GM12872 (cell line): ENCODE measurements around the gene PTPRN2.

Experiments
- CTCF ChIP-seq: IDR thresholded peaks from 3 replicates; pipeline ENCODE4 v1.5.1; 2011; ENCODE audit warnings: low read depth, mild to moderate bottlenecking, low read length, moderate library complexity; ENCODE audit not compliant: insufficient read depth

PTPRN2 gene

GRCh38 chr7:158175779-158176178, 411.8 kb downstream of the PTPRN2 start:
- TF ChIP-seq CTCF, result no peak

GRCh38 chr7:158174947-158175346, 412.7 kb downstream of the PTPRN2 start:
- TF ChIP-seq CTCF, result no peak

GRCh38 chr7:158167373-158167772, 420.2 kb downstream of the PTPRN2 start:
- TF ChIP-seq CTCF, result no peak

GRCh38 chr7:158166386-158167340, 421.0 kb downstream of the PTPRN2 start:
- no peak for TF ChIP-seq CTCF

- no peak for TF ChIP-seq CTCF
These were observed 421.9 kb downstream of the PTPRN2 start for GRCh38 chr7:158165711-158166110.

- TF ChIP-seq CTCF, result no peak
These were observed 423.2 kb downstream of the PTPRN2 start for GRCh38 chr7:158164101-158165095.

GRCh38 chr7:158161194-158161593, 426.4 kb downstream of the PTPRN2 start:
- TF ChIP-seq CTCF, result no peak
